Stimulated activated CD4-positive, alpha-beta T cell treated with anti-CD3 and anti-CD28 coated beads, TNF-alpha, amount 100 ng/mL, for 48 hours (primary cell): ENCODE measurements around the gene CFAP299.
"Not testable (repeated sequence)": the region's sequence is repeated elsewhere in the genome, so short reads cannot be mapped to it uniquely, and the experiment has no call there.

Experiments used
- DNase-seq, 3 donors: peaks; one replicate each; pipeline ENCODE4 v3.0.0-alpha.2; 2020; ENCODE audit warnings: low read depth in 3 of 3

Gene CFAP299

DNA sequence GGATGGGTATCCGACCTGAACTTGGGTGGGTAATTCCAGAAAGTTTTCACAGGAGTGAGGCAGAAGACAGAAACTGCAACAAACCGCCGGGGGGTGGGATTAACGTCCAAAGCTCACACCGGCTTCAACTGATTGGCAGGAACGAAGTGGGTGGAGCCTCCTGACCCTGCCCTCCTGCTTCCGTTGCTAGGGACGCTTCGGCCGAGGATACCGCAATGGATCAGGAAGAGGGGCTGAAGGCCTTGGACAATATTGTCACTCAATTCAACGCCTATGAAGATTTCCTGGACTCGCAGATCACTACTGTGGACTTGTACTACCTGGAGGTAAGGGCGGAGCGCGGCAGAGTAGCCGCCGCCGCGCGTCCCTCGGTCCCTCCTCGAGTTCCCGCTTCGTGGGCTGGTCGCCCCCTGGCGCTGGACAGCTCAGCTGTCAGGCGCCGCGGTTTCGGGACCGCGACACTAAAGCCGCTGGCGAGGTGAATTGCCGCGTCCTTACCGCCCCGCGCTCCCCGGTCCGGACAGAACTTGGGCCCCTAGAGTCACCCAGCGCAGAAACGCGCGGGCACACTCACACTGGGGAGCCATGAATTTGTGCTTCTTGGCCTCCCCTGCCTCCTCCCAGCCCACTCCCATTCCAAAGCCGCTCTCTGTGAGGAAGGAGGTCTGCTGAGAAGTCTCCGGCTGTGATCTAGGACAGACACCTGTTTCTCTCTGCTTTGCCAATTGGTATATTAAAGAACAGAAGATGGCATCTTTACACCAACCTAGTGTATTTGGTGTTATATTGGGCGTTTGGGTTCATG is at the start of gene CFAP299:
TSS of gene CFAP299 (plus strand) at position 177 of the 805 bp plus-strand sequence.
- peak; percentile 27 to 68 (median 48) for DNase-seq

DNA sequence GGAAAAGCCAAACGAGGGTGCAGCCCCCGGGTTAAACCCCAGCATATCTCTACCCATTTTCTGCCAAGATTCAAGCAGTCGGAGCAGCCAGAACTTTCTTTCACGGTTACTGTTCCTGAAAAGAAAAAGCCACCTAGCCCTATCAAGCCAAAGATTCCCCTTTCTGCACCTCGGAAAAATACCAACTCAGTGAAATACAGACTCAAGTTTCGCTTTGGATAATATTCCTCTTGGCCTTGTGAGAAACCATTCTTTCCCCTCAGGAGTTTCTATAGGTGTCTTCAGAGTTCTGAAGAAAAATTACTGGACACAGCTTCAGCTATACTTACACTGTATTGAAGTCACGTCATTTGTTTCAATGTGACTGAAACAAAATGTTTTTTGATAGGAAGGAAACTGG is 49.1 kb upstream of the CFAP299 start:
- no peak for DNase-seq

DNA sequence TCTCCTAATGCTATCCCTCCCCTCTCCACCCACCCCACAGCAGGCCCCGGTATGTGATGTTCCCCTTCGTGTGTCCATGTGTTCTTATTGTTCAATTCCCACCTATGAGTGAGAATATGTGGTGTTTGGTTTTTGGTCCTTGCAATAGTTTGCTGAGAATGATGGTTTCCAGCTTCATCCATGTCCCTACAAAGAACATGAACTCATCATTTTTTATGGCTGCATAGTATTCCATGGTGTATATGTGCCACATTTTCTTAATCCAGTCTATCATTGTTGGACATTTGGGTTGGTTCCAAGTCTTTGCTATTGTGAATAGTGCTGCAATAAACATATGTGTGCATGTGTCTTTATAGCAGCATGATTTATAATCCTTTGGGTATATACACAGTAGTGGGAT is 44.9 kb upstream of the CFAP299 start:
- not testable (repeated sequence) for DNase-seq

DNA sequence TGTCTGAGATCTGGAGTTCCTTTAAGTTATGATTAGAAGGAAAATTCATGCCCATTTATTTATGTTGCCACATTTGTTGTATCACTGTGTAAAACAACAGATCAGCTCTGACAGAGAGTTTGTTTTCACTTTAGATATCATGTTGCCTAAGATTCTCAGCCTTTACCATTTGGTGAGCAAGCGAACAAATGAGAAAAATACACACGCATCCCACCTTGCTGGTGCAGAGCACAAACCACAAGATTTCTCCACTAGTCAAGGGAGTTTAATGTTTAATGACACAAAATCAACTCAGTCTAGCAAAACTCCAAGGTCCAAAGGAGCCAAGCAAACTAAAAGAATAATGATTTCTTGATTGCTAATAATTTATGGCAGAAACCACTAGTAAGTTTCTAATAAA is 41.3 kb upstream of the CFAP299 start:
- DNase-seq, result no peak

DNA sequence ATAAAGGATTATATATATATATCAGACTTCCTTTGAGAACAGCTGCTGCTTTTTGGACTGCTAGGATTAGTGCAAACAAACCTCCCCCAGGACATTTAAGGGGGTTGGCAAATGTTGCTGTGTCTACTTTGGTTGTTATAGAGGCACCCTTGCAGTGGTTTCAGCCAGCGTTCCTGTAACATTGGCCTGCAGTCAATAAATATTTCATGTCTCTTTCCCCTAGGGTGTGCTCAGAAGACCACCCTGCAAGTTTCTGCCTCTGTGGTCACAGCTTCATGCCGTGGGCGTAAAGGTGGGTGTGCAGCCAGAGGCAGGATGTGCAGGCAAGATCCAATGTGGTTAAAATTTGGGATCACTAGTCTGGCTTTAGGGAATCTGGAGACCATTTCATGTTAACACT is 40.2 kb upstream of the CFAP299 start:
- DNase-seq, result no peak

DNA sequence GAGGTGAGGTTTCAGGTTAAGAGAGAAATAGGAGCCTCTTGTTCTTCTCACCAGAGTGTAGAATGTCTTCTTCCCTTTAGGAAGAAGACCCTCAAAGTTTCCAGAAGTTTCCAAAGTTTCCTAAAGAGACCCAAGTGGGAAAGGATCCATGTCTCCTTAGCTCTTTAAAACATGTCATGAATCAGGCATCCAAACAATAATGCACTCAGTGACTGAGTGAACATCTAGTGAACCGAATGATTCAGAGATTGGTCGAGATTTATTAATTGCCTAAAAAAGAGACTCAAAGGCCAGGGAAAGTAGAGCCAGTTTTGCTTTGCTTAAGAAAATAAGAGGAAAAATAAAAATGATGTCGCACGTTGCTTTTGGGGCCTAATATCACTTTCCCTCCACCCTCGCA is 39.7 kb upstream of the CFAP299 start:
- DNase-seq, result no peak

DNA sequence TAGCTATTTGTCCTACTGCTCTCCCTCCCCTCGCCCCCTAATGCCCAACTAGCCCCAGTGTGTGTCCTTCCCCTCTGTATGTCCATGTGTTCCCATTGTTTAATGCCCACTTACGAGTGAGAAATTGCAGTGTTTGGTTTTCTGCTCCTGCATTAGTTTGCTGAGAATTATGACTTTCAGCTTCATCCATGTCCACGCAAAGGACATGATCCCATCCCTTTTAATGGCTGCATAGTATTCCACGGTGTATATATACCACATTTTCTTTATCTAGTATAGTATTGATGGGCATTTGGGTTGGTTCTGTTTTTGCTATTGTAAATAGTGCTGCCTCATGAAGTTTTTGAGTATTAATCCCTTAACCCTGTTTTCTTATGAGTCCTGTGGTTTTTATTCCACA is 33.6 kb upstream of the CFAP299 start:
- no peak for DNase-seq

DNA sequence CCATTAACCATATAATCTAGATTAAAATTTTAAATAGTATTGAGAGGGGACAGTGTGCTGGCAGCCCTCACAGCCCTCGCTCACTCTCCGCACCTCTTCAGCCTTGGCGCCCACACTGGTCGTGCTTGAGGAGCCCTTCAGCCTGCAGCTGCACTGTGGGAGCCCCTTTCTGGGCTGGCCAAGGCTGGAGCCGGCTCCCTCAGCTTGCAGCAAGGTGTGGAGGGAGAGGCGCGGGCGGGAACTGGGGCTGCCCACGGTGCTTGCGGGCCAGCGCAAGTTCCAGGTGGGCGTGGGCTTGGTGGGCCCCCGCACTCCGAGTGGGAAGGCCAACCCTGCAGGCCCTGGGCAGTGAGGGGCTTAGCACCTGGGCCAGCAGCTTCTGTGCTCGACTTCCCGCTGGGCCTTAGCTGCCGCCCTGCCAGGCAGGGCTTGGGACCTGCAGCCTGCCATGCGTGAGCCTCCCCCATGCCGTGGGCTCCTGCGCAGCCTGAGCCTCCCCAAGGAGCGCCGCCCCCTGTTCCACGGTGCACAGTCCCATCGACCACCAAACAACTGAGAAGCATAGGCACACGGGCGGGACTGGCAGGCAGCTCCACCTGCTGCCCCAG is 32.8 kb upstream of the CFAP299 start:
- no peak for DNase-seq

DNA sequence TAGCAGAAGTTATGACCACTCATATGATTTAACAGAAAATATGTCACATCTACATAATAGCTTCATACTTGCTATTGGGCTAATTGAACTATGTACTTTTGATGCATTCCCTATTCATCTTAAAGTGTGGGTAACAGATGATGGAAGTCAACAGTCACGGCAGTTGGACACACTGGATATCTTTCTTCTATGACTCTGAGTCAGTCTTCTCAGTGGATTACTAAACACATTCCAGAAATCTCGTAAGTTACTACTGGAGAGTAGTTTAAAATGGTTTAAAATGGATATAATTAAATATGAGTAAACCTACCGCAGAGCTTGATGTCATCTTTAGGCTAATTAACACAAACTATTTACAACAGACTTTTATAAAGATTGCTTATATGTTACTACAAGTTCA is 30.1 kb upstream of the CFAP299 start:
- DNase-seq, result no peak

DNA sequence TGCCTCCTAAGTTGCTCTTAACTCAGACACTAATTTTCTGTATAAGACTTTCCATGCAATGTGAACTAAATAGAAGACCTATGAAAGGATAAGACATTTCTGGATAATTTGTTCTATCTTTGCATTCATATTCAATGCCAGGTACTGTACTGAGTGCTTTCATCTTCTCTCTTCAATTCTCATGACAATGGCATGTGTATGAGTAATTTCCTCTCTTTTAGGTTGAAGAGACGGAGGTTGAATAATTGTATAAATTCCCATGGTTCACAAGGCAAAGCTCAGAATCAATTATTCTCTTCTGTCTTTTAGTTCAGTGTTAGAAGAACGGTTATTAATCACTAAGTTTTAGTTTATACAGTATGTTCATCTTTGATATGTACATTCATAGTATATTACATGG is 29.3 kb upstream of the CFAP299 start:
- no peak for DNase-seq

DNA sequence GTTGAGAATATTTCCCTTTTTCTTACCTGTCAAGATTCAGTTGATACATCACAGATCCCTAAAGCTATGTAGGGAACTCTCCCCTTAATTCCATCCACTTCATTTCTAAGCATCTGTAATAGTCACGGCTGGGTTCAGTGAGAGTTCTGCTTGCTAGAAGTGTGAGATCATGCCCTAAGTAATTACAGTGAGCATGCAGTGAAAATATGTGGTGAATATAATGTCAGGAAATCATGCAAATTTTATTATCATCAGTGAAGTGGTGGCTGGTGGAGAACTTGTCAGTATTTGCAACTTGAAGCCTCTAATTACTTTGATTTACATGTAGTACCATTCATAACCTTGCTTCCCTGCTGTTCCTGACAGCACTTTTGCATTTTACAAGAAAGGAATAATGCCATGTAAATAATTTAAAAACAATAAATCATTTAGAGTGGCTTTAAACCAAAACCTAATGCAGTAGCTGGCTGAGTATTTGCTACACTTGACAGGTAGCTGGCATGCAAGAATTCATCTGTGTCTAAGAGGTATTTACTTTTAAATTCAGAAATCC is 28.3 kb upstream of the CFAP299 start:
- DNase-seq, result no peak

DNA sequence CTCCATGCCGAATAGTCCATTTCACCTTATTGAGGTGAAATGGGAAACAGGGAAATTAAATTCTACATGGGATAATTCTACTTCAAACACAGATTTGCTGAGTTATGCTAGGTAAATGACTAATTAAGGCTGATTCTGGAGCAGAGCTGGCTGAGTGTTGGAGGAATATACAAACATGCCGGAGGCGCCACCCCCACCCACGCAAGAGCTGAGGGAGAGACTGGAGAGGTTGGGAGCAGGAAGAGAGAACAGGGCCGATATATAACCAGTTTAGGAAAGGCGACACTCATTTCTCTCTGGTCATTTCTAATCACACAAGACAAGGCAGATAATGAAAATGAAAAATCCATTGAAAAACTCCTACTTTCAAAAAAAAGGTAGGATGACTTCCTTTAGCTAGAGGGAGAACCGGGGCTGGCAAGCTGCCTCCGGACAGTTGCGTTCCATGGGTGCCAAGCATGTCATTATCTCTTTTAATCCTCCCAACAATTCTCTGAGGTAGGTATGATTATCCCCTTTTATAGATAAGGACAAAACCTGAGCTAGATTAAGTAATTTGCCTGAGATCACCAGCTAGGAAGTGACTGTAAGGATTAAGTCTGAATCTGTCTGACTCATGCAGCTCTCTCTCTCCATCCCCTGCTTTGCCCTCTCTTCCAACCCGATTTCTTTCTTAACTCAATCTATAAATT is 27.6 kb upstream of the CFAP299 start:
- no peak for DNase-seq

DNA sequence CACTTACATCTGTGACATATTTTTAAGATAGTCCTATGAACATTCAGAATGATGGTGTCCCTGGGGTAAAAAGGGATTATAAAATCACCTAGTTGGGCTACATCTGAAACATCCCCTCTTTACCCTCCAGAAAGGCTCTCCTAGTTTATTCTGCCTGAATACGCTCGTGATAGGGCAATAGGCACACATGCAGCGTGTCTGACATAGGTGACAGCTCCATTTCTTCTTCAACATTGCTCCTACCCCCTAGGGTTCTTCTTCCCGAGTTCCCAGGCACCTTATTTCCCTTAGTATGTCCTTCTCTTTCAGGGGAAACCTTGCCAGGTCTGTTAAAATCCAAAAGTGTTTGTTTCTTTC is 27.1 kb upstream of the CFAP299 start:
- DNase-seq, result no peak

DNA sequence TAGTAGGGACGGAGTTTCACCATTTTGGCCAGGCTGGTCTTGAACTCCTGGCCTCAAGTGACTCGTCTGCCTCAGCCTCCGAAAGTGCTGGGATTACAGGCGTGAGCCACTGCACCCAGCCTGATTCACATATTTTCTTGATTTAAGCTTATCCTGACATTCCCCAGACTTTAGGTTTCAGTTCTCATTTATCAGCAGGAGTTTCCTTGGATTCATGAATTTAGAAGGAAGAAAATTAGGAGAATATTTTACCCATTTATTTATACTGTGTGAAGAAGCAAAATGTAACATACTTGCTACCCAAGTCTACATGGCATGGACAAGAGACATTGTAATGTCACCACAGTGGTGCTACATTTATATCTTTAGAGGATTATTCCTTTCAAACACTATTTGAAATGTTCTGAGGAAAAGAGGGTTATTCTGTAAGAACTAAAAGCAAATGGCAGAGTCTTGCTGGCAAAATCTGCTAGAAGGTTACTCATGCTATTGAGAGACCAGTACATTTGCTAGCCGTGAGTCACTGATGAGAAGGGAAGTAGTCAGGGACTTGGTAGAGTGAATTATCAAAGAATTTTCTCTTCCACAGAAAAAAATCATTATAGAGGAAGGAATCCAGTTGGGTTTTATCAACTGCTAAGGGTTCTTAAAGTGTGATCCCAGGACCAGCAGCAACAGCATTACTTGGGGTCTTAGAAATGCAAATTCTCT is 26.1 kb upstream of the CFAP299 start:
- DNase-seq, result no peak

DNA sequence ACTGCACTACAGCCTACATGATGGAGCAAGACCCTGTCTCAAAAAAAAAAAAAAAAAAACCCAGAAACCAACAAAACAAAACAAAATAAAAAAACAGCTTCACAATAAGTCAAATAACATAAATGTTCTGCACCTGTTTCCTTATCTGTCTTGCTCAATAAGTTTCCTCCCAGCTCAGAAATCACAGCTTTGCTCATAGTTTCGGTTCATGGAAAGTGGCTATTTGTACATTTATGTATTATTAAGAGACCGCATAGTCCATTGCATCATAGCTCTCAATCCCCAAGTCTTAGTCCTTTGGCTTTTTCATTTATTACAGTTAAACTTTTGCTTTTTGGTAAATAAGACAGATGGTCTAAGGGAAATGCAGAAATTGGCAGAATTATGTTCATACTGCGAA is 24.4 kb upstream of the CFAP299 start:
- DNase-seq, result no peak

DNA sequence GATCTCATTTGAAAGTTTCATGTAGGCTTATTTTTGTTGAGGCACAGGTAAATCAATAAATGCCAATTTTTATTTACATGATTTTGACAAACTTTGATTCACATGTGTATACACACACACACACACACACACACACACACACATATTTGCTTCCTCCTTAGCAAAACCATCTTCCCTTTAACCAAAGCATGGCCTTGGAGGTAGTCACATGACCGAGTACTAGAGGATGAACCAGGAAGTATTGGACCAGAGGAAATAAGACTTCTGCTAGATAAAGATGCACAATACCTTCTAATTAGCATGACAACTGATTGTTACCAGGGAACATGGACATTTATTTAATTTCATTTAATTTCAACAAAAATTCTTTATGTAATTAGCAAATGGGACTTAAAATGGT is 23.4 kb upstream of the CFAP299 start:
- DNase-seq, result no peak

DNA sequence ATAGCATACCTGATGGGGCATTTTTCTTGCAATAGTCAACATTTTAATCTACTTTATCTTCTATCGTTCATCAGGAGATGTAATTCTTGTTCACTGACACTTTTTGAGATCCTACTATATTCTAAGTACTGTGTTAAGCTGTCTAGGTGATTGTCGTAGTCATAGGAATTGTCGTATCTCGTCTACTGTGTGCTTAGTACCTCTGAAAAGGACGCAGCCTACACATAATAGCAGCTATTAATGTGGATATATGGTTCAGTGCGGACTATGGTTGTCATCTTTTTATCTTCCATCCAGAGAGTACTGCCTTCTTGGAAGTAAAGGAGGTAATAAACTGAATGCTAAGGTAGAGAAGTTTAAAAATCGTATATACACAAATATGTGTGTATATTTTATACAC is 21.9 kb upstream of the CFAP299 start:
- DNase-seq, result no peak

DNA sequence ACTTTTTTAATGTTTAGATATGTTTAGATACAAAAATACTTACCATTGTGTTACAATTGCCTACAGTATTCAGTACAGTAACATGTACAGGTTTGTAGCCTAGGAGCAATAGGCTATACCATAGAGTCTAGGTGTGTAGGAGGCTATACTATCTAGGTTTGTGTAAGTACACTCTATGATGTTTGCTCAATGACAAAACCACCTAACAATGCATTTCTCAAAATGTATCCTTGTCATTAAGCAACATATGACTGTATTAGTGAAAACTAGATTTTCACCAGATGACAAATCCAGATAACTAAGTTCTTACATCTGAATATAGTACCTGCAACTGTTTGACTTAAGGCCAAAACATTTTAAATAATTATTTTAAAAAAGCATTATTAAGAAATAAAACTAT is 19.7 kb upstream of the CFAP299 start:
- DNase-seq, result not testable (repeated sequence)

DNA sequence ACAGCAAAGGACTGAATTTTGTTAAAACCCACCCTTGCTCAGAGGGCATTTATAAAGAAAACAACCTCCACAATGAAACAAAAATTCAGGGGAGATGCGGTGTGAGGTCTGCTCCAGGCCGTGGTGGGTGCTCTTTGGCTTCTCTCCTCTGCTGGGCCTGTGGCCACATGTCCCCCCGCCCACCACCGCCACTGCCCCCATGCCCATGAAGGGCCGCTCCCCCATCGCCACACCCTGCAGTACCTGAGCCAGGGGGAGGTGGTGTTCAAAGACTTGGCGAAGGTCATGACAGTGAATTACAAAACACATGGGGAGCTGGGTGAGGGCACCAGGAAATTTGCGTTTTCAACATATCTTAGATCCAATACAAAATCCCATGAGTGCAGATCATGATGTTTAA is 14.2 kb upstream of the CFAP299 start:
- DNase-seq, result no peak

DNA sequence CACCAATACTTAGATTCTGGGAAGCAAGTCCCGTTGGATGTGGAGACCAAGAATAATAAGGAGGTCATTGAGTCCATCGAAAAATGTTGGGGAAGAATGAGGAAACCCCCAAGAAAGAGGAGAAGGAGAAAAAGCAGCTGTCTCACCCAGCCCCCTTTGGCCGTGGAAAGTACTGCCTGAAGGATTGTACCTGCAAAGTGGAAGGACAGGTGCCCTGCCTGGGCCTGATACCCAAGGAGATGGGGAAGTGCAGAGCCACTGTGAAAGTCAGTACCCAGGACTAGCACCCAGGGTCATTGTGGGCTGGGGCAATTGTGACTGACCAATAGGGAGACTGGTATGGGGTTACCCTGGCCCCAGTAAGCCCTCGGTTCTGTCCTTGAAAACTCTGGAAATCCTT is 13.8 kb upstream of the CFAP299 start:
- DNase-seq, result no peak

DNA sequence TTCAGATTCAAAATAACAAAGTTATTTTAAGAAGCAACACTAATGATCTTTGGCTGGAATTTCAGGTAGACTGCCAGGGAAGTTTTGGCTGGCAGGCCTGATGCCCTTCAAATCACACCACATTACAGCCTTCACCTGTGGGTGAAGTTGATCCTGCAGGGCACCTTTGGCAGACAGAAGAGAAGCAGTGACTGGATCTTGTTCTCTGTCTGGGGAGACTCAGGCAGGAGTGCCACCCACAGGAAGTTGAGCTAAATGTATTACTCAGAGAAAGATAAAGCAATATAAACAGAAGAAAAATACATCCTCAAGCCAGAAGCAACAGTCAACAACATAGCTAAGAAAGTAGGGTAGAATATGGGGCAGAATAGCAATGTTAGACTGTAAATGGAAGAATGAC is 12.8 kb upstream of the CFAP299 start:
- no peak for DNase-seq

DNA sequence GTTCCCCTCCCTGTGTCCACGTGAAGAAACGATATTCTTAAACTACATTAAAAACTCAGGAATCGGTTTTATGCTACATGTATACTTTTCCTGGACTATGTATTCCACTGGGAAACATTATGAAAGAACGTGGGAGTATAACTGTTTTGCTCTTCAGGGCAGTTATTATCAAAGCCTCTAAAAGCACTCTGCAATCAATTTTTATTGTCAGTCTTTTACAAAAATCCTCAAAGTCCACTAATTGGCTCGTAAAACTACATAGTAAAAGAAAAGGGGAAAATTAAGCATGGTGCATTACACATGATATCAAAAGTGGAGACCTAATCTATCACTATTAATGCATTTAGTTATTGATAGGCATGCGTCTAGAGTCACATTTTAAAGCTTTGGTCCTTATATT is 11.4 kb upstream of the CFAP299 start:
- DNase-seq, result no peak
